HepG2 (cell line): ENCODE measurements around the gene AMHR2. TPM values are rescaled to one million over a fixed set of nuclear protein-coding genes. Genes with fewer than 3 reads are reported as not detected.

Experiments used
- GPN1 ChIP-seq: sonication (generic); formaldehyde crosslinking; IDR thresholded peaks from 2 replicates; pipeline ENCODE4 v1.5.1; 2020; ENCODE audit warnings: missing genetic modification reagents, borderline replicate concordance
- HIVEP1 ChIP-seq: sonication (generic); formaldehyde crosslinking; IDR thresholded peaks from 2 replicates; pipeline ENCODE4 v1.4.0; 2020; ENCODE audit warnings: mild to moderate bottlenecking, missing genetic modification reagents
- KDM2A ChIP-seq: sonication (generic); formaldehyde crosslinking; IDR thresholded peaks from 2 replicates; pipeline ENCODE4 v1.4.0; 2020; ENCODE audit warnings: low read depth, missing genetic modification reagents, borderline replicate concordance
- KDM3A ChIP-seq: IDR thresholded peaks from 2 replicates; pipeline ENCODE4 v1.6.1; 2018; ENCODE audit warnings: low read depth, missing compliant biosample characterization
- MTA3 ChIP-seq: sonication (generic); formaldehyde crosslinking; IDR thresholded peaks from 2 replicates; pipeline ENCODE4 v1.4.0; 2020; ENCODE audit warnings: missing genetic modification reagents
- RNF2 ChIP-seq: fragments of 450-650 bp; conservative IDR thresholded peaks from 2 replicates; pipeline ENCODE4 v1.6.1; 2016; ENCODE audit warnings: low read depth
- TRIM24 ChIP-seq: sonication (generic); formaldehyde crosslinking; IDR thresholded peaks from 2 replicates; pipeline ENCODE4 v1.8.0; 2022; ENCODE audit warnings: mild to moderate bottlenecking, missing genetic modification reagents
- ZIK1 ChIP-seq: sonication (generic); formaldehyde crosslinking; IDR thresholded peaks from 2 replicates; pipeline ENCODE4 v1.5.0; 2020; ENCODE audit warnings: mild to moderate bottlenecking, low read depth, missing genetic modification reagents, borderline replicate concordance
- ZNF101 ChIP-seq: sonication (generic); formaldehyde crosslinking; IDR thresholded peaks from 2 replicates; pipeline ENCODE4 v1.4.0; 2020; ENCODE audit warnings: mild to moderate bottlenecking, low read depth, missing genetic modification reagents, borderline replicate concordance
- ZNF121 ChIP-seq: sonication (generic); formaldehyde crosslinking; IDR thresholded peaks from 2 replicates; pipeline ENCODE4 v1.5.0; 2020; ENCODE audit warnings: mild to moderate bottlenecking, missing genetic modification reagents
- ZNF282 ChIP-seq: fragments of 450-650 bp; IDR thresholded peaks from 2 replicates; pipeline ENCODE4 v1.6.1; 2018; ENCODE audit not compliant: partially characterized antibody
- ZNF326 ChIP-seq: sonication (generic); formaldehyde crosslinking; IDR thresholded peaks from 2 replicates; pipeline ENCODE4 v1.4.0; 2020; ENCODE audit warnings: missing genetic modification reagents, borderline replicate concordance
- ZNF615 ChIP-seq: sonication (generic); formaldehyde crosslinking; IDR thresholded peaks from 2 replicates; pipeline ENCODE4 v1.5.0; 2020; ENCODE audit warnings: mild to moderate bottlenecking, missing genetic modification reagents, borderline replicate concordance
- ZSCAN29 ChIP-seq: sonication (generic); formaldehyde crosslinking; conservative IDR thresholded peaks from 2 replicates; pipeline ENCODE4 v1.4.0; 2020; ENCODE audit warnings: mild to moderate bottlenecking, missing genetic modification reagents
- polyA plus RNA-seq, 8 experiments: library from polyadenylated mRNA; depleted of rRNA in 3 of 8; stranded (reverse) in 7 of 8; unstranded in 1 of 8; fragments of >200 nt; fragmentation: Illumina TruSeq in 4 of 8; extraction: Trizol in 4 of 8; gene quantifications; 2 replicates each; pipeline versions ENCODE4 v1.2.1 to v1.2.3, GENCODE V29; 2011 to 2016; ENCODE audit warnings: low read depth in 4 of 8, missing spikeins in 1 of 8, mixed read lengths in 1 of 8; ENCODE audit not compliant: insufficient read depth in 1 of 8
- total RNA-seq, 5 experiments: library from RNA; depleted of rRNA; stranded (reverse); fragments of >200 nt; fragmentation: Illumina TruSeq; extraction: Trizol; gene quantifications; 2 replicates each; pipeline ENCODE4 v1.2.3, GENCODE V29; 2016; ENCODE audit warnings: low read depth in 1 of 5
- TF ChIP-seq, protein P1 (sequence below): sonication (generic); formaldehyde crosslinking; IDR thresholded peaks from 2 replicates; pipeline ENCODE4 v1.5.1; 2020; ENCODE audit warnings: missing genetic modification reagents, mild to moderate bottlenecking, borderline replicate concordance
- TF ChIP-seq, protein P2 (sequence below): fragments of 450-650 bp; IDR thresholded peaks from 2 replicates; pipeline ENCODE4 v1.6.1; 2017
- TF ChIP-seq, protein P3 (sequence below): sonication (generic); formaldehyde crosslinking; IDR thresholded peaks from 2 replicates; pipeline ENCODE4 v1.4.0; 2020; ENCODE audit warnings: missing genetic modification reagents
- TF ChIP-seq, protein P4 (sequence below): sonication (generic); formaldehyde crosslinking; IDR thresholded peaks from 2 replicates; pipeline ENCODE4 v1.4.0; 2020; ENCODE audit warnings: mild to moderate bottlenecking, missing genetic modification reagents
- TF ChIP-seq, protein P5 (sequence below): conservative IDR thresholded peaks from 2 replicates; pipeline ENCODE4 v1.6.1; 2018; ENCODE audit warnings: missing genetic modification reagents

AMHR2 gene
- total and polyA plus RNA-seq, 2 of the 13 experiments (the other 11 are each of a cell fraction or from before 2014, with no cell fraction given) = 0.24 to 0.58 TPM

DNA sequence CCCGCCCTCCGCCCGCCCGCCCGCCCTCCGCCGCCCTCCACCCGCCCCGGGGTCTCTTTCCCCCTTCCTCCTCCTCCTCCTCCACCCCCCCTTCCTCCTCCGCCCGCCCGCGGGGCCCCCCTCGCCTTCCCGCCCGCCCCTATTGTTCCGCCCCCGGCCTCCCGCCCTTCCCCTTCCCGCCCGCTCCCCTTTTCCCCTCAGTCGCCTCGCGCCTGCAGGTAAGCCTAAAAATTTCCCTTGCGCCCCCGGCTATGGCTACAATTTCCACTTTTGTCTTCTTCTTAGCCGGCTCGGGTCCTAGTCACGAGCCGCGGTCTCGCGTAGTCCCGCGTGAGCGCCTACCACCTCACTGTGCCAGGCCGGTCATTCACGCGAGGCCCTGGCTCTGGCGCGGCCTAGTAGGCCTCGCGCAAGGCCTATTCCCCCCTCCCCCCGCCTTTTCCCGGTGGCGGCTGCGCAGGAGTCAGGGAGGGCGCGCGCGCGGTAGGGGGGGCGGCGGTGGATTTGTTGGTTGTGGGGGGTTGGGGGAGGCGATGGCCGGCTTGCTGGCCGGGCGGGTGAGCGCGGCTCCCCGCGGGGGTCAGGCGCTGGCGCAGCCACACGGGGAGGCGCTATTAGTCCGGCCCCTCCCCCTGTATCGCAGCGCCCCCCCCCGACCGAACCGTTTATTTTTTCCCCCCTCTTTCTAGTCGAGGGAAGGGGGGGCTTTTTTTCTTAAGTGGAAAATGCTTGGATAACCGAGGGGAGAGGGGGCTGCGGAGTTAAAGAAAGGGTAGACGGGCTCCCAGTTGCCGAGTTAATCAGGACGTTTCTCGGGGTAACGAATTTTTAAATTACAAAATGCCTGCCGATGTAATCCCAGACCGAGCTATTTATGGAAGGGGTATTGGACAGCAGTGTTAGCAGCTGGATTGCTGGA is 28.8 kb downstream of the AMHR2 start (continued):
- TF ChIP-seq, protein P1, sequence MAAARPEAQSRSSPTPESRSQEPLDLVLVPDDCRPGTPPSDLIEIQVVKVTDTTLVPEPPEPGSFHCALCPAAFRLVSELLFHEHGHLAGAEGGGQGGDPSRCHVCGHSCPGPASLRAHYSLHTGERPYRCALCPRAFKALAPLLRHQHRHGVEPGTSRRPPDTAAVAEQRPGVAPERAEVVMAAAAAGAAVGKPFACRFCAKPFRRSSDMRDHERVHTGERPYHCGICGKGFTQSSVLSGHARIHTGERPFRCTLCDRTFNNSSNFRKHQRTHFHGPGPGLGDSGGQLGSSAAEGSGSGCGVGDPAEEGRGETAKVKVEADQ (CRISPR knock-in tag) = no peak
- TF ChIP-seq ZNF615 (CRISPR knock-in tag) = no peak
- no peak for TF ChIP-seq ZNF282
- TF ChIP-seq ZNF101 (CRISPR knock-in tag) = no peak
- TF ChIP-seq KDM2A (CRISPR knock-in tag) = no peak
- TF ChIP-seq HIVEP1 = no peak
- TF ChIP-seq ZIK1 (CRISPR knock-in tag) = peak; percentile 51; the same call in 1 of the 2 replicates
- TF ChIP-seq, protein P2, sequence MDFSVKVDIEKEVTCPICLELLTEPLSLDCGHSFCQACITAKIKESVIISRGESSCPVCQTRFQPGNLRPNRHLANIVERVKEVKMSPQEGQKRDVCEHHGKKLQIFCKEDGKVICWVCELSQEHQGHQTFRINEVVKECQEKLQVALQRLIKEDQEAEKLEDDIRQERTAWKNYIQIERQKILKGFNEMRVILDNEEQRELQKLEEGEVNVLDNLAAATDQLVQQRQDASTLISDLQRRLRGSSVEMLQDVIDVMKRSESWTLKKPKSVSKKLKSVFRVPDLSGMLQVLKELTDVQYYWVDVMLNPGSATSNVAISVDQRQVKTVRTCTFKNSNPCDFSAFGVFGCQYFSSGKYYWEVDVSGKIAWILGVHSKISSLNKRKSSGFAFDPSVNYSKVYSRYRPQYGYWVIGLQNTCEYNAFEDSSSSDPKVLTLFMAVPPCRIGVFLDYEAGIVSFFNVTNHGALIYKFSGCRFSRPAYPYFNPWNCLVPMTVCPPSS = no peak
- no peak for TF ChIP-seq ZSCAN29
- TF ChIP-seq, protein P3, sequence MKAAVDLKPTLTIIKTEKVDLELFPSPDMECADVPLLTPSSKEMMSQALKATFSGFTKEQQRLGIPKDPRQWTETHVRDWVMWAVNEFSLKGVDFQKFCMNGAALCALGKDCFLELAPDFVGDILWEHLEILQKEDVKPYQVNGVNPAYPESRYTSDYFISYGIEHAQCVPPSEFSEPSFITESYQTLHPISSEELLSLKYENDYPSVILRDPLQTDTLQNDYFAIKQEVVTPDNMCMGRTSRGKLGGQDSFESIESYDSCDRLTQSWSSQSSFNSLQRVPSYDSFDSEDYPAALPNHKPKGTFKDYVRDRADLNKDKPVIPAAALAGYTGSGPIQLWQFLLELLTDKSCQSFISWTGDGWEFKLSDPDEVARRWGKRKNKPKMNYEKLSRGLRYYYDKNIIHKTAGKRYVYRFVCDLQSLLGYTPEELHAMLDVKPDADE (CRISPR knock-in tag) = peak; percentile 87; the same call in 1 of the 2 replicates
- TF ChIP-seq, protein P4, sequence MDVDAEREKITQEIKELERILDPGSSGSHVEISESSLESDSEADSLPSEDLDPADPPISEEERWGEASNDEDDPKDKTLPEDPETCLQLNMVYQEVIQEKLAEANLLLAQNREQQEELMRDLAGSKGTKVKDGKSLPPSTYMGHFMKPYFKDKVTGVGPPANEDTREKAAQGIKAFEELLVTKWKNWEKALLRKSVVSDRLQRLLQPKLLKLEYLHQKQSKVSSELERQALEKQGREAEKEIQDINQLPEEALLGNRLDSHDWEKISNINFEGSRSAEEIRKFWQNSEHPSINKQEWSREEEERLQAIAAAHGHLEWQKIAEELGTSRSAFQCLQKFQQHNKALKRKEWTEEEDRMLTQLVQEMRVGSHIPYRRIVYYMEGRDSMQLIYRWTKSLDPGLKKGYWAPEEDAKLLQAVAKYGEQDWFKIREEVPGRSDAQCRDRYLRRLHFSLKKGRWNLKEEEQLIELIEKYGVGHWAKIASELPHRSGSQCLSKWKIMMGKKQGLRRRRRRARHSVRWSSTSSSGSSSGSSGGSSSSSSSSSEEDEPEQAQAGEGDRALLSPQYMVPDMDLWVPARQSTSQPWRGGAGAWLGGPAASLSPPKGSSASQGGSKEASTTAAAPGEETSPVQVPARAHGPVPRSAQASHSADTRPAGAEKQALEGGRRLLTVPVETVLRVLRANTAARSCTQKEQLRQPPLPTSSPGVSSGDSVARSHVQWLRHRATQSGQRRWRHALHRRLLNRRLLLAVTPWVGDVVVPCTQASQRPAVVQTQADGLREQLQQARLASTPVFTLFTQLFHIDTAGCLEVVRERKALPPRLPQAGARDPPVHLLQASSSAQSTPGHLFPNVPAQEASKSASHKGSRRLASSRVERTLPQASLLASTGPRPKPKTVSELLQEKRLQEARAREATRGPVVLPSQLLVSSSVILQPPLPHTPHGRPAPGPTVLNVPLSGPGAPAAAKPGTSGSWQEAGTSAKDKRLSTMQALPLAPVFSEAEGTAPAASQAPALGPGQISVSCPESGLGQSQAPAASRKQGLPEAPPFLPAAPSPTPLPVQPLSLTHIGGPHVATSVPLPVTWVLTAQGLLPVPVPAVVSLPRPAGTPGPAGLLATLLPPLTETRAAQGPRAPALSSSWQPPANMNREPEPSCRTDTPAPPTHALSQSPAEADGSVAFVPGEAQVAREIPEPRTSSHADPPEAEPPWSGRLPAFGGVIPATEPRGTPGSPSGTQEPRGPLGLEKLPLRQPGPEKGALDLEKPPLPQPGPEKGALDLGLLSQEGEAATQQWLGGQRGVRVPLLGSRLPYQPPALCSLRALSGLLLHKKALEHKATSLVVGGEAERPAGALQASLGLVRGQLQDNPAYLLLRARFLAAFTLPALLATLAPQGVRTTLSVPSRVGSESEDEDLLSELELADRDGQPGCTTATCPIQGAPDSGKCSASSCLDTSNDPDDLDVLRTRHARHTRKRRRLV (CRISPR knock-in tag) = no peak
- TF ChIP-seq GPN1 (CRISPR knock-in tag) = no peak
- no peak for TF ChIP-seq RNF2
- no peak for TF ChIP-seq ZNF326
- no peak for TF ChIP-seq MTA3
- TF ChIP-seq TRIM24 (CRISPR knock-in tag) = no peak
- TF ChIP-seq KDM3A (CRISPR knock-in tag) = no peak
- TF ChIP-seq, protein P5, sequence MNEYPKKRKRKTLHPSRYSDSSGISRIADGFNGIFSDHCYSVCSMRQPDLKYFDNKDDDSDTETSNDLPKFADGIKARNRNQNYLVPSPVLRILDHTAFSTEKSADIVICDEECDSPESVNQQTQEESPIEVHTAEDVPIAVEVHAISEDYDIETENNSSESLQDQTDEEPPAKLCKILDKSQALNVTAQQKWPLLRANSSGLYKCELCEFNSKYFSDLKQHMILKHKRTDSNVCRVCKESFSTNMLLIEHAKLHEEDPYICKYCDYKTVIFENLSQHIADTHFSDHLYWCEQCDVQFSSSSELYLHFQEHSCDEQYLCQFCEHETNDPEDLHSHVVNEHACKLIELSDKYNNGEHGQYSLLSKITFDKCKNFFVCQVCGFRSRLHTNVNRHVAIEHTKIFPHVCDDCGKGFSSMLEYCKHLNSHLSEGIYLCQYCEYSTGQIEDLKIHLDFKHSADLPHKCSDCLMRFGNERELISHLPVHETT (CRISPR knock-in tag) = peak; percentile 45; the same call in 1 of the 2 replicates
- no peak for TF ChIP-seq ZNF121
